Stimulated activated CD8-positive, alpha-beta memory T cell treated with anti-CD3 and anti-CD28 coated beads, Interleukin-4, amount 100 ng/mL, for 48 hours (primary cell): Measurements from ENCODE around the gene BCL2L11.
"Not testable (repeated sequence)": the region's sequence is repeated elsewhere in the genome, so short reads cannot be mapped to it uniquely, and the experiment has no call there.

Experiments used
- DNase-seq: peaks from one replicate; pipeline ENCODE4 v3.0.0-alpha.2; 2020

The BCL2L11 gene, protein sequence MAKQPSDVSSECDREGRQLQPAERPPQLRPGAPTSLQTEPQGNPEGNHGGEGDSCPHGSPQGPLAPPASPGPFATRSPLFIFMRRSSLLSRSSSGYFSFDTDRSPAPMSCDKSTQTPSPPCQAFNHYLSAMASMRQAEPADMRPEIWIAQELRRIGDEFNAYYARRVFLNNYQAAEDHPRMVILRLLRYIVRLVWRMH

GRCh38 chr2:111120253-111121027, at the start of gene BCL2L11:
TSS of gene BCL2L11 (plus strand) at chr2:111120914. CDS start at chr2:111123746, 2,832 bp downstream.
- DNase-seq: peak; percentile 91

GRCh38 chr2:111071600-111072171, 49.0 kb upstream of the BCL2L11 start:
- DNase-seq: no peak

GRCh38 chr2:111072220-111072871, 48.4 kb upstream of the BCL2L11 start:
- DNase-seq: no peak

GRCh38 chr2:111082659-111083058, 38.1 kb upstream of the BCL2L11 start:
- DNase-seq: not testable (repeated sequence)

GRCh38 chr2:111091811-111092211, 28.9 kb upstream of the BCL2L11 start:
- no peak for DNase-seq

GRCh38 chr2:111094691-111095090, 26.0 kb upstream of the BCL2L11 start:
- DNase-seq: no peak

- no peak for DNase-seq
These were observed 25.3 kb upstream of the BCL2L11 start for GRCh38 chr2:111095434-111095833.

GRCh38 chr2:111099402-111099801, 21.3 kb upstream of the BCL2L11 start:
- DNase-seq: no peak

GRCh38 chr2:111100087-111100764, 20.5 kb upstream of the BCL2L11 start:
- no peak for DNase-seq

DNA sequence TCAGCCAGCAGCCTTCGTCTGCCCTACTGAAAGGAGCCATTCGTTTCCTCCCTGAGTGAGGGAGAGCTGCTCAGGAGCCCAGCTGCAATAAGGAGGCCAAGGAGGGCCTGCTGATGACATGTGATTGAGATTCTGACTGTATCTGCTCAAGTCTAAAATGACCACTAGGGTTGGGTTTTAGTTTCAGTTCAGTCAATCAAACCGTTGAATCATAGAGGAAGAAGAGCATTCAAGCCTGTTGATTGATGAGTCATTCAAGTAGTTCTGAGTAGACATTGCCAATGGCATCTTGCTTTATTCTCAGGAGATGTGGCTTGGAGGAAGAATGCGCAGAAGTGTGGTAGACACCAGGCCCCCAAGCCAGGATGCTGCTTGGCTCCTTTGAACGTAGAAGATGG, 19.9 kb upstream of the BCL2L11 start:
- peak; percentile 50 for DNase-seq

GRCh38 chr2:111101592-111101991, 19.1 kb upstream of the BCL2L11 start:
- no peak for DNase-seq

GRCh38 chr2:111102216-111102615, 18.5 kb upstream of the BCL2L11 start:
- no peak for DNase-seq

DNA sequence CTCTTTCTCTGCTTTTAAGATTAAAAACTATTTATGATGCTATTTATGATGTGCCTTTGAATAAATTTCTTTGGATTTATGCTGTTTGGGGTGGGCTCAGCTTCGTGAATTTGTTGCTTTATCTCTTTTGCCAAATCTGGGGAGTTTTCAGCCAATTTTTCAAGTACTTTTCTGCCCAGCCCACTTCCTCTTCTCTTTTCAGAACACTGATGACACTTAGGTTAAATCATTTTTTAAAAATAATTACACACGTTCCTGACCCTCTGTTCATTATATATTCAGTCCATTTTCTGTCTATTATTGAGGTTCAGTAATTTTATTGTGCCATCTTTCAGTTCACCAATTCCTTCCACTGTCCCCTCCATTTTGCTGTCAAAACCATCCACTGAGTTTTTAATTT, 14.8 kb upstream of the BCL2L11 start:
- no peak for DNase-seq

GRCh38 chr2:111106706-111107105, 14.0 kb upstream of the BCL2L11 start:
- DNase-seq: no peak

DNA sequence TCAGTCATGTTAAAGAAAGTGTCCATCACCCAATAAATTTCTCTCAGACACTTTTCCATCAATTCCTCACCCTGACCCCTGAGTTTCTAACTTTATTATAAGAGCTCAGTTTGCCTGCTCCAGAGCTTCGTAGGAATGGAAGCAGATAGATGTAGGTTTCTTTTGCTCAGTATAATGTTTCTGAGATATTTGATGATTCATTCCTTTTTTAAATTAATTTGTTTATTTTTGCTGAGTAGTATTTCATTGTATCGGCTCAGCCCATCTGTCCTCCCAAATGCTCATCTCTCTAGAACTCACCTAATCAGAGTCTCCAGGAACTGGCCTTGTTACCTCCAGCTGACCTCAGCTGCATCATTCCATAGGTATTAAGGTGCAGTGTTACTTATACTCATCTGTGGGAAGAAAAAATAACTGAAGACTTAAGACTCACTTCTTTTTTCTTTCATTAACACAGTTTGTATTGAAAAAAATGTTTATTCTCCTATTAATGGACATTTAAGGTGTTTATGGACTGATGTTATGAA, 11.9 kb upstream of the BCL2L11 start:
- DNase-seq: no peak

- no peak for DNase-seq
These were observed 9.5 kb upstream of the BCL2L11 start for GRCh38 chr2:111111101-111111755.

DNA sequence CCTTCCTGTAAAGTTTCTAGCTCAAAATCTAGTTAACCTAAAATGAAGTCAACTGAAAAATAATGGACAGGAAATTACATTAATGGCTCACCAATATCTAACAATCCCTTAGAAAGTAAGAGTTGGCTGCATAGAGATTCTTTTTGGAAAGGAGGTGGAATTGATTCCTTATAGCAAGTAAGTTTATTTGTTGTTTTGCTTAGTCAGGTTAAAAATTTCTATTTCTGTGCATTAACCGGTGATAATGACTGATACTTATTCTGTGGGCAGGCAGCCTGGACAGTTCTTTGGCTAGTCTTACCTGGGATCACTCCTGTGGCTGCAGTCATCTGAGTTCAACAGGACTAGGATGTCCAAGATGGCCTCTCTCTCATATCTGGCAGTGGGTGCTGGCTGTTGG, 6.9 kb upstream of the BCL2L11 start:
- DNase-seq: no peak

- DNase-seq: no peak
These were observed 4.5 kb upstream of the BCL2L11 start for GRCh38 chr2:111116011-111116746.

DNA sequence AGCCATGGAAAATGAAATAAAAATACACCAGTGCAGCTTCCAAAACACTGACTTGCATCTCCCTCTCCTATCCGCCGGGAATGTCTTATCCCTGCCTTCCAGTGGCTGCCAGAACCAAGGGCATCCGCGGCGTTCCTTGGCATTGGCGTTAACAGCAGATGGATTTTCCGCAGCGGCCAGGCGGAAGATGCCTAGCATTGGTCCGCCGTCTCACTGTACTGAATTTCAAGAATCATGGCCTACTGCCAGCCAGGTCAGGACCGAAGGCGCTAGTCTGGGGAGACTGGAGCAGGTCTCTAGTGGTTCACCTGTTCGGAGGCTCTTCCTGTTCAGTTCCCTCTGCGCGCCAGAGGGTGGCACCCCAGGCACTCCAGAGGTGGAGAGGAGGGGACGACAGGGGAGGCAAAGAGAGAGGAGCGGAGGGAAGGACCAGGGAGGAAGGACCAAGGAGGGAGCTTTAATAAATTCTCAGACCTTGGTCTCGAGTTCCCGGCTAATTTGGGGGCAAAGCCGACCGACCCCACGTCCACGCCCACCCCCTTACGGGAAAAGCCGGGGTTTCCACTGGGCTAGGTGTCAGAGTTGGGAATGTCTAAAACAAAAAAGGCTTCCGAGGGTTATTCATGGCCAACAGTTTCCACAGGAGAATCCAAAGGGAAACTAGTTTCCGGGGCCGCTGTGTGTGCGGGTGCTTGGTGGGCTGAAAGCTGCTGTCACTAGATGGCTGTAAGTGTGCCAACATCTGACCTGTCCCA, 3.7 kb upstream of the BCL2L11 start:
- DNase-seq: peak; percentile 77

GRCh38 chr2:111117598-111118480, 2.9 kb upstream of the BCL2L11 start:
- peak; percentile 58 for DNase-seq
